ENCODE results near the gene WASF3.
A peak's percentile ranks its signal among the peaks of the same experiment; 100 is the strongest.

Gene WASF3

GRCh38 chr13:26541678-26542568 is 15.6 kb upstream of the WASF3 start:
- no peak for DNase-seq
- intact Hi-C loops (cut with DNase I) = no loop called here

- no peak for DNase-seq
- intact Hi-C loops (cut with DNase I) = no loop called here
These were observed 12.8 kb upstream of the WASF3 start for GRCh38 chr13:26544707-26545106.

- intact Hi-C loops (cut with DNase I) = no loop called here
- peak in 7 of 42 donors; percentile 13 to 57 (median 35) for DNase-seq
These were observed 9.2 kb upstream of the WASF3 start for GRCh38 chr13:26548205-26548765.

- intact Hi-C loops (cut with DNase I) = no loop called here
- DNase-seq = peak in 27 of 42 donors; percentile 11 to 78 (median 39)
These were observed 7.8 kb upstream of the WASF3 start for GRCh38 chr13:26549713-26550112.

- DNase-seq = no peak
- intact Hi-C loops (cut with DNase I) = no loop called here
These were observed 6.1 kb upstream of the WASF3 start for GRCh38 chr13:26551255-26551860.

GRCh38 chr13:26555413-26555812 is 2.1 kb upstream of the WASF3 start:
- intact Hi-C loops (cut with DNase I) = loop anchor here (5.0 kb wide), 1 partner anchor 333 kb away; the partner anchor contains the start of gene RNF6
- no peak for DNase-seq

- intact Hi-C loops (cut with DNase I) = loop anchor here (5.0 kb wide), 1 partner anchor 335 kb away; the partner anchor contains the start of gene RNF6
- no peak for DNase-seq
These were observed 461 bp upstream of the WASF3 start for GRCh38 chr13:26557051-26557392.

GRCh38 chr13:26558074-26558805 is 757 bp downstream of the WASF3 start:
- peak in 31 of 42 donors; percentile 3 to 60 (median 22) for DNase-seq
- intact Hi-C loops (cut with DNase I) = loop anchor here (5.0 kb wide), 1 partner anchor 336 kb away; the partner anchor contains the start of gene RNF6

- DNase-seq = no peak
These were observed 1.5 kb downstream of the WASF3 start for GRCh38 chr13:26558987-26559386.

GRCh38 chr13:26560456-26560855 is 3.0 kb downstream of the WASF3 start:
- intact Hi-C loops (cut with DNase I) = no loop called here
- no peak for DNase-seq

More at GRCh38 chr13:26558987-26559386, 1.5 kb downstream of the WASF3 start:
- intact Hi-C loops (cut with DNase I) = loop anchor here (5.0 kb wide), 1 partner anchor 337 kb away; the partner anchor contains the start of gene RNF6

- DNase-seq = no peak
- intact Hi-C loops (cut with DNase I) = no loop called here
These were observed 3.6 kb downstream of the WASF3 start for GRCh38 chr13:26561067-26561466.

- no peak for DNase-seq
- intact Hi-C loops (cut with DNase I) = no loop called here
These were observed 4.4 kb downstream of the WASF3 start for GRCh38 chr13:26561651-26562511.

- intact Hi-C loops (cut with DNase I) = no loop called here
- no peak for DNase-seq
These were observed 5.0 kb downstream of the WASF3 start for GRCh38 chr13:26562512-26562890.

GRCh38 chr13:26563713-26564112 is 6.2 kb downstream of the WASF3 start:
- intact Hi-C loops (cut with DNase I) = no loop called here
- DNase-seq = no peak

- no peak for DNase-seq
- intact Hi-C loops (cut with DNase I) = no loop called here
These were observed 10.8 kb downstream of the WASF3 start for GRCh38 chr13:26568132-26568815.

GRCh38 chr13:26571518-26571917 is 14.0 kb downstream of the WASF3 start:
- intact Hi-C loops (cut with DNase I) = no loop called here
- DNase-seq = no peak

GRCh38 chr13:26575244-26575643 is 17.8 kb downstream of the WASF3 start:
- intact Hi-C loops (cut with DNase I) = no loop called here
- no peak for DNase-seq

GRCh38 chr13:26579580-26579979 is 22.1 kb downstream of the WASF3 start:
- DNase-seq = no peak
- intact Hi-C loops (cut with DNase I) = no loop called here
